Measurements from ENCODE around the gene MCM8. TPM values are rescaled to one million over a fixed set of nuclear protein-coding genes. Genes with fewer than 3 reads are reported as not detected.

The MCM8 gene
- total and polyA plus RNA-seq, 9 of the 15 experiments (the other 6 are each of a cell fraction or from before 2014, with no cell fraction given), result 4.5 to 43.8 (median 25.4) TPM

DNA sequence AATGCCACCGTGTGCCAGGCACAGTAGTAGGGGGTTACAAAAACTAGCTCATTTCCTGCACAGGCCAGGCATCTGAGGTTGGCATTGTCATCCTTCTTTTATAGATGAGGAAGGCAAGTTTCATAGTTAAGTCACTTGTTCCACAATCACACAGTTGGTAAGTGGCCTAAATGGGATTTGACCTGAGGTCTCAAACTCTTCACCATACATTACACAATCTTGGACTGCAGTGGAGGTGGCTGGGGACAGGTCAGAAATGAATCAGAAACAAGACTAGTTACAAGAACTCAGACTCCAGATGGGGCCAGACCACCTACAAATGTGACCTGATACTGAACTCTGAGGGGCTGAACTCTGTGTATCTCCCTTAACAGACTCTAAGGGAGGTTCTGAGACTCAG, 49.5 kb upstream of the MCM8 start:
- Histone ChIP-seq H3K9me1 (ENCODE audit: control insufficient read depth, insufficient read depth, low read length) (no peaks in the 10 kb centered on the region), H4K20me1 (replicated peaks; ENCODE audit: control insufficient read depth, insufficient read depth, low read length) (no peaks in the 10 kb centered on the region), H3K36me3 (ENCODE audit: control insufficient read depth, insufficient read depth, low read length) (no peaks in the 10 kb centered on the region), H2AFZ (ENCODE audit: low read depth, low read length) (no peak overlapping the region), H3K4me3 (no peak overlapping the region), H3K79me2 (ENCODE audit: control insufficient read depth, insufficient read depth, low read length) (no peaks in the 10 kb centered on the region), H3K9me3 (replicated peaks; ENCODE audit: control insufficient read depth, insufficient read depth, low read depth, low read length) (no peaks in the 10 kb centered on the region), H3K27me3 (ENCODE audit: control insufficient read depth in 2 of 2, insufficient read depth in 2 of 2, low read length in 2 of 2) (no peaks in the 10 kb centered on the region), H3K27ac (ENCODE audit: extremely low read depth, low read depth, low read length) (no peak overlapping the region), H3K4me1 (replicated peaks in 1 of 2; ENCODE audit: control insufficient read depth in 2 of 2, insufficient read depth in 2 of 2, low read length in 2 of 2) (no peaks in the 10 kb centered on the region), H3K4me2 (ENCODE audit: insufficient read depth, low read length) (no peak overlapping the region), H3K9ac (ENCODE audit: insufficient read depth in 1 of 2, low read depth in 2 of 2, low read length in 2 of 2) (no peak overlapping the region)
- intact Hi-C loops (cut with micrococcal nuclease) (no loop called here), in situ Hi-C loops (cut with MboI) (no loop called here)
- ATAC-seq (no peak), DNase-seq (ENCODE audit: extremely low read depth in 1 of 4, low spot score in 3 of 4) (no peak), FAIRE-seq (no peak)
- CTCF ChIA-PET (ENCODE audit: low intra/inter-chr PET ratio), result no interaction called here
- no TSS peak for BruUV-seq (replicated peaks)
- POLR2A ChIA-PET, result interaction anchor here (0.6 to 0.7 kb wide), 2 partner anchors 23 to 212 kb away, joined by 3 to 4 read pairs; no protein-coding TSS in a partner anchor
- 0% methylated on average over 1 of the region's 1 CpG for WGBS (ENCODE audit: insufficient coverage, low coverage, missing lambda C conversion rate)
- TF ChIP-seq NR2C1 (IDR thresholded peaks at IDR 0.05) (no peak), NR2C1 (tag; IDR thresholded peaks at IDR 0.05) (no peak), CBFA2T3 (IDR thresholded peaks at IDR 0.05) (no peak), TARDBP (IDR thresholded peaks at IDR 0.05) (no peak), ZNF57 (CRISPR knock-in tag; IDR thresholded peaks at IDR 0.05) (no peak), ZNF175 (CRISPR knock-in tag; IDR thresholded peaks at IDR 0.05; ENCODE audit: low read depth) (no peak), MYC (IDR thresholded peaks at IDR 0.05; ENCODE audit: low read depth, low read length) (no peak), MYC (CRISPR knock-in tag; IDR thresholded peaks at IDR 0.05; ENCODE audit: borderline replicate concordance, low read depth) (no peak), ZNF609 (CRISPR knock-in tag; IDR thresholded peaks at IDR 0.05; ENCODE audit: borderline replicate concordance) (no peak), NR1H2 (CRISPR knock-in tag; IDR thresholded peaks at IDR 0.05) (no peak), NRF1 (conservative IDR thresholded peaks at IDR 0.05 in 1 of 2, IDR thresholded peaks at IDR 0.05 in 1 of 2) (no peak), ZBTB8A (IDR thresholded peaks at IDR 0.05; ENCODE audit: partially characterized antibody) (no peak), ADNP (tag; IDR thresholded peaks at IDR 0.05) (no peak), ZC3H8 (IDR thresholded peaks at IDR 0.05) (no peak), POLR2A (conservative IDR thresholded peaks at IDR 0.05) (no peak)
- TF ChIP-seq, protein P1, sequence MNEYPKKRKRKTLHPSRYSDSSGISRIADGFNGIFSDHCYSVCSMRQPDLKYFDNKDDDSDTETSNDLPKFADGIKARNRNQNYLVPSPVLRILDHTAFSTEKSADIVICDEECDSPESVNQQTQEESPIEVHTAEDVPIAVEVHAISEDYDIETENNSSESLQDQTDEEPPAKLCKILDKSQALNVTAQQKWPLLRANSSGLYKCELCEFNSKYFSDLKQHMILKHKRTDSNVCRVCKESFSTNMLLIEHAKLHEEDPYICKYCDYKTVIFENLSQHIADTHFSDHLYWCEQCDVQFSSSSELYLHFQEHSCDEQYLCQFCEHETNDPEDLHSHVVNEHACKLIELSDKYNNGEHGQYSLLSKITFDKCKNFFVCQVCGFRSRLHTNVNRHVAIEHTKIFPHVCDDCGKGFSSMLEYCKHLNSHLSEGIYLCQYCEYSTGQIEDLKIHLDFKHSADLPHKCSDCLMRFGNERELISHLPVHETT (CRISPR knock-in tag; conservative IDR thresholded peaks at IDR 0.05 in 1 of 2, IDR thresholded peaks at IDR 0.05 in 1 of 2), result no peak
- TF ChIP-seq, protein P2, sequence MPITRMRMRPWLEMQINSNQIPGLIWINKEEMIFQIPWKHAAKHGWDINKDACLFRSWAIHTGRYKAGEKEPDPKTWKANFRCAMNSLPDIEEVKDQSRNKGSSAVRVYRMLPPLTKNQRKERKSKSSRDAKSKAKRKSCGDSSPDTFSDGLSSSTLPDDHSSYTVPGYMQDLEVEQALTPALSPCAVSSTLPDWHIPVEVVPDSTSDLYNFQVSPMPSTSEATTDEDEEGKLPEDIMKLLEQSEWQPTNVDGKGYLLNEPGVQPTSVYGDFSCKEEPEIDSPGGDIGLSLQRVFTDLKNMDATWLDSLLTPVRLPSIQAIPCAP (CRISPR knock-in tag; IDR thresholded peaks at IDR 0.05; ENCODE audit: borderline replicate concordance), result no peak
